GM21367 (cell line): ENCODE data around the gene ATP9B.
"Not testable (repeated sequence)": the region's sequence is repeated elsewhere in the genome, so short reads cannot be mapped to it uniquely, and the experiment has no call there.

Experiments used
- ATAC-seq: cut with Tn5 transposase; IDR thresholded peaks from one replicate; pipeline ENCODE4 v1.9.1; 2021; ENCODE audit not compliant: unreplicated experiment

ATP9B gene

DNA sequence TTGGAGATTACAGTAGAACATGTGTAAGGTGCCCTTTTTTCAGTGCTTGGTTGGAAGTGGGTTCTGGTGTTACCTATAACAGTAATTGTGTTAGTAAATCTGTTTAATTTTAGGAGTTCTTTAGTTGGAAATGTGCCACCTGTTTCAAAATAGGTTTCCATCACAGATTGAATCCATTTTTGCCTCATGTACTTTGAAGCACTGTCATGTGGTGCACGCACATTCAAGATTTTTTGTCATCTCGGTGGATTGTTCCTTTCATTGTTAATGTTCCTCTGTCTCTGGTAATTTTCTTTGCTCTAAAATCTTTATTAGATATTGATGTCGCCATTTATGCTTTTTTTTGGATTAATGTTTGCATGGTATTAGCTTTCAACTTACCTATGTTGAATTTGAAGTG lies 1.3 kb downstream of the ATP9B start:
- ATAC-seq: no peak

DNA sequence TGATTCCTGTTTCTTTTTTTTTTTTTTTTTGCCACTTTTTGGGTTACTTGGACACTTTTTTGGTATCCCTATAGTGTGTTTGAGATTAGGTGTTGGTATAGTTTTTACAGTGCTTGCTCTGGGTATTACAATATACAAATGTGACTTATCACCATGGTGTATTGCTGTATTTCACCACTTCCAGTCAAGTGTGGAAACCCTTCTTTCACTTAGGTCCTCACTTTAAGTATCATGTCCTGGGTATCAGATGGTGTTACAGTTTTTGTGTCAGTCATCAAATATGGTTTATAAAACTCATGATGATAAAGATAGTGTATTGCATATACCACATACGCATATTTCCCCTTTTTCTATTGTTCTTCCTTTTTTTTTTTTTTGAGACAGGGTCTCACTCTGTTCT lies 1.8 kb downstream of the ATP9B start:
- no peak for ATAC-seq

DNA sequence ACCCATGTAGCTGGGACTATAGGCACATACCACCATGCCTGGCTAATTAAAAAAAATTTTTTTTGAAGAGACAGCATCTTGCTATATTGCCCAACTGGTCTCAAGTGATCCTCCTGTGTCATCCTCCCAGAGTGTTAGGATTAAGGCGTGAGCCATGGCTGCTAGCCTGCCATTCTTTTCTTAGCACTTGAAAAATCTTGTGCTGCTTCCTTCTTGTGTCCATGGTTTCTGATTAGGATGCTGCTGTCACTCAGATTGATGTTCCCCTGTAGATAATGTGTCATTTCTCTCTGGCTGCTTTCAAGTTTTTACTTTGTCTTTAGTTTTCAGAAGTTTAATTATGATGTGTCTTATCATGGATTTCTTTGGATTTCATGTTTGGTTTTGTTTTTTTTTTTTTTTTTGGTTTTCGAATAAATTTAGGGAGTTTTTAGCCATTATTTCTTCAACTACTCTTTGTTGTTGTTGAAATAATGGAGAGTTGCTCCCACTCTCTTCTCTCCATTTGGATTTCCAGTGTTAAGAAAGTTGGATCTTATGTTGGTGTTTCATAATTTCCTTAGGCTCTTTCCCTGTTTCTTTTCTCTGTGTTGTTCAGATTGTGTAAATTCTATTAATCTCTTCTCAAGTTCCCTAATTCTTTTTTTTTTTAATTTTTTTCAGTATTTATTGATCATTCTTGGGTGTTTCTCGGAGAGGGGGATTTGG lies 2.5 kb downstream of the ATP9B start:
- ATAC-seq: no peak

DNA sequence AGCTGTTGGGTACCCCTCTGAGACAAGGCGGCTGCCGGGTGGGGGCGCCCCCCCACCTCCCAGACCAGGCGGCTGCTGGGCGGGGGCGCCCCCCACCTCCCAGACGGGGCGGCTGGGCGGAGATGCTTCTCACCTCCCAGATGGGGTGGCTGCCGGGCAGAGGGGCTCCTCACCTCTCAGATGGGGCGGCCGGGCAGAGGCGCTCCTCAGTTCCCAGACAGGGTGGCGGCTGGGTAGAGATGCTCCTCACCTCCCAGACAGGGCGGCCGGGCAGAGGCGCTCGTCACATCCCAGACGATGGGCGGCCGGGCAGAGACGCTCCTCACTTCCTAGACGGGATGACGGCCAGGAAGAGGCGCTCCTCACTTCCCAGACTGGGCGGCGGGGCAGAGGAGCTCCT lies 3.5 kb downstream of the ATP9B start:
- ATAC-seq: not testable (repeated sequence)

DNA sequence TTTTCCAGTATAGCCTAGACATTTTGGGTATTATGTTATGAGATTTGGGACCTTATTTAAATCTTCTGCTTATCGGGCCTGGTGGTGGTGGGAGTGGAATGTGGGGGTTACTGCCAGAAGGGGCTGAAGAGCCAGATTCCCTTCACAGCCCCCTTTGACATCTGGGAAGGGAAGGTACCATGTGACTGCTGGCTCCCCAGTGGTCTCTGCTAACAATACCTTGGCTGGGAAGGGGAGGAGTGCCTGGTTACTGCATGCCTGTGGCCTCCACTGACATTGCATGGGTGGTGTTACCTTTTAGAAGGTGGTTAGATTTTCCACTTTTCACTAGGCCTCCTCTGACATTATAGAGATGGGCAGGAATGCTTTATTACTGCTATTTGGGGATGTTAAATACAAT lies 8.0 kb downstream of the ATP9B start:
- ATAC-seq: no peak

DNA sequence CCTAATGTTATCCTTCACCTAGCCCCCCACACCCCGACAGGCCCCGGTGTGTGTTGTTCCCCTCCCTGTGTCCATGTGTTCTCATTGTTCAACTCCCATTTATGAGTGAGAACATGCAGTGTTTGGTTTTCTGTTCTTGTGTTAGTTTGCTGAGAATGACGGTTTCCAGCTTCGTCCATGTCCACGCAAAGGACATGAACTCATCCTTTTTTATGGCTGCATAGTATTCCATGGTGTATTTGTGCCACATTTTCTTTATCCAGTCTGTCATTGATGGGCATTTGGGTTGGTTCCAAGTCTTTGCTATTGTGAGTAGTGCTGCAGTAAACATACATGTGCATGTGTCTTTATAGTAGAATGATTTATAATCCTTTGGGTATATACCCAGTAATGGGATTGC lies 9.6 kb downstream of the ATP9B start:
- ATAC-seq: not testable (repeated sequence)

DNA sequence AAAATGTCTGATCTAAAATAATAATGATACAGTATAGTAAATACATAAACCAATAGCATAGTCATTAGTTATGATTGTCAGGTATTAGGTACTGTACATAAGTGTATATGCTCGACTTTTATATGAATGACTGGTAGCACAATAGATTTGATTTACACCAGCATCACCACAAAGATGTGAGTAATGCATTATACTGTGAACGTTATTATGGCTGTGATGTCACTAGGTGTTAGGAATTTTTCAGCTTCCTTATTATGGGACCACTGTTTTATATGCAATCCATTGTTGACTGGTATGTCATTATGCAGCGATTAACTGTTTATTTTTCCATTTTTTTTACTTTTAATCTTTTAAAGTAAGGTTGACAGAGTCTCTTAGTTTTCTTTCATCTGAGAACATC lies 23.7 kb downstream of the ATP9B start:
- ATAC-seq: no peak

DNA sequence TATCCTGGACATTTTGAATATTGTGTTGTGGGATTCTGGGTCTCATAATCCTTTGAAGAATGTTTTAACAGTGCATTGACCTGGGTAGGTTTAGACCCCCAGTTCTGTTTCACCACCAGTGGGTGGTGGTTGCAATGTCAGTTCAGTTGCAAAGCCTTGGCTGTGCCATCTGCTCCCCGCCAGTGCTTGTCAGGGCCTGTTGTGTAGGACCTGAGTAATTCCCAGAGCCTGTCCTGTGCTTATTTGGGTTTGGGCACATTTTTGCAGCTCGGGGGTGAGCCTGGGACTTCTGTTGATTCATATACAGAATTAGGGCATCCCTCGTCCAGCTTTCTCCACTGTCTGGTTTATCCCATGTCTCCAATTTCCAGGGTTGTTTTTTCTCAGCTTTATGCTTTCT lies 24.8 kb downstream of the ATP9B start:
- no peak for ATAC-seq

DNA sequence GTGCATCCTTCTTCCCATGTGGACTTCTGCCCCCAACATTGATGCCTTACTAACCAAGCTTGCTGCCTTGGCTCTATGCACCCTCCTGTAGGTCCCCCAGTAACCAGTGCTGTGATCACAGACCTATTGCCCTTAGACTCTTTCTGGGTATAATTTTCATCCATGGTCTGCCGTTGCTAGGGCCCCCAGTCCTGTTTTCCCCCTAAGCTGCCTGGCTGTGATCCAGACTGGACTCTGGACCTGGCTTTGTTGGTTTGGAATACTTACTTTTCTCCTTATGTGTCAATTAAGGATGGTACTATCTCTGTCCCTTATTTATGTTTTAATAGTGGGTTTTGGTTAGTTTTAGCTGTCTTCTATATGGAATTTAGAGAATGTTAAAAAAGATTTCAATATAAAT lies 26.0 kb downstream of the ATP9B start:
- no peak for ATAC-seq

DNA sequence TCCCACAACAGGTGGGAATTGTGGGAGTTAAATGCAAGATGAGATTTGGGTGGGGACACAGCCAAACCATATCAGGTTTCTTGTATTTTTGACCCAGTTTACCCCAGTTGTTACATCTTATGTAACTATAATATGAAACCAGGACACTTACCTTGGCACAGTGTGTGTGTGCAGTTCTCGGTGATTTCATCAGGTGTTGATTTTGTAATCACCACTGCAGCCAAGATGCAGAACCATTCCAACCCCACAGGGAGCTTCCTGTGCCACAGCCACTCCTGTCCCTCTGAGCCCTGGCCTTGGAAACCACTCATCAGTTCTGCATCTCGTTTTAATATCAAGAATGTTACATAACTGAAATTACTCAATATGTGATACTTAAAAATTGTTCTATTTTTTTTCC lies 31.8 kb downstream of the ATP9B start:
- ATAC-seq: no peak

DNA sequence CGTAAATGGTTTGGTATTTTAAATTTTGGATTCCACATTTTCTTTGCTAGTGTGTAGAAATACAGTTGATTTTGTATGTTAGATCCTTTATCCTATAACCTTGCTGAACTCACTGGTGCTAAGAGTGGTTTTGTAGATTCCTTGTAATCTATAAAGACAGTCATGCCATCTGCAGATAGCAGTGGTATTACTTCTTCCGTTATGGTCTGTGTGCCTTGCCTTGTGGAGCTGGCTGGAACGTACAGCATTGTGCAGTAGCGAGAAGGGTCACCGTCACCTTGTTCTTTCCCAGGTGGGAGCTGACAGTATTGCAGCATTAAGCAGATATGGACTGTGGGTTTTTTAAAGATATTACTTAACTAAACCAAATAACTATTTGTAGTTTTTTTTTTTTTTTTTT lies 33.7 kb downstream of the ATP9B start:
- no peak for ATAC-seq

DNA sequence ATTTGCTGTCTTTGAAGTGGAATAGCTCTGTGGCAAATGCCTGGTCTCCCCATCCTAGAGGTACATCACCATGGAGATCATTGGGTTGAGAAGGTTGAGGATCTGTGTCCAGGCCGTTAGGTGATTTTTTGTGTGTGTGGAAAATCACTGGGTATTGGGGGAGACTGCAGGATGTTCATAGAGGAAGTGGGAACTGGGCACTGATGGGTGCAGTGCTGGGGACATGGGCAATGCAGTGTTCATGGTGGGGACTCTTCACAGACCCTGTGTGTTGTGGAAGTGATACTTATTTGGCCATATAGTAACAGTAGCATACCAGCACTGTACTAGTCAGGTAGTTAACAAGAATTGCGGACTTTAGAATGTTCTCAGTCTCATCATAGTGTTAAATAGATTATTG lies 34.9 kb downstream of the ATP9B start:
- ATAC-seq: no peak

DNA sequence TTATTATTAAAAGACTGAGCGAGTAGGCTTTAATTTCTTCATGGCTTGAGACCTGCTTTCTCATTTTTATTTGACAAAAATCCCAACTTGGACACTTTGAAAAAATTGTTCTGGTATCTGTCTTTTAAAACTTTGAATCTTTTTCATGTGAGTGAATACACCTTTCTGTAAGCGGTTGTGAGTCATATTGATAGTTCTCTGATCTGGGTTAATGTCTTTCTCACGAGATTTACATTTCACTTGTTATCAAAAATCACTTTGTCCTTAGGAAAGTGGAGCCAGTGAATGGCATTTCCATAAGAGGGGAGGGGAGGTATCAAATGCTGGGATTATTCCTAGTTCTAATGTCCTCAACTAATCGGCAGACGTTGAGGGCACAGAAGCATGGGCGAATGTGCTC lies 36.3 kb downstream of the ATP9B start:
- ATAC-seq: no peak

DNA sequence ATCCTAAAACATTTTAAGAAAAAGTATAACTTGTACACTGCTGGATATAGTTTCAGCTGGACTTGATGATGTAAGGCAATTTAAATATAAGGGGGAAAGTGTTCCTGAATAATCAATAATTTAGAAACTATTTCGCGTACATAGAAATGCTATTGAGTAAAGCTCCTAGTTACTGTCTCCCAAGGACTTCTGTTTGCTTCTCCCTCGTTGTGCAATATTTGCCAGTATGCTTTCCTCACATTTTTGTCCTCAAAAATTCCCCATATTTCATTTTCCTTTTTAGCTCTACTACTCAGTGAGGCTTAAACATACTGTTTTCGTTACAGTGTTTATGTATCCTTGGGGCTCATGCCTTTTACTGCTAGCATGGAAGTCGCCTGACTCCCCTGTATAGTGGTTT lies 36.9 kb downstream of the ATP9B start:
- ATAC-seq: no peak

DNA sequence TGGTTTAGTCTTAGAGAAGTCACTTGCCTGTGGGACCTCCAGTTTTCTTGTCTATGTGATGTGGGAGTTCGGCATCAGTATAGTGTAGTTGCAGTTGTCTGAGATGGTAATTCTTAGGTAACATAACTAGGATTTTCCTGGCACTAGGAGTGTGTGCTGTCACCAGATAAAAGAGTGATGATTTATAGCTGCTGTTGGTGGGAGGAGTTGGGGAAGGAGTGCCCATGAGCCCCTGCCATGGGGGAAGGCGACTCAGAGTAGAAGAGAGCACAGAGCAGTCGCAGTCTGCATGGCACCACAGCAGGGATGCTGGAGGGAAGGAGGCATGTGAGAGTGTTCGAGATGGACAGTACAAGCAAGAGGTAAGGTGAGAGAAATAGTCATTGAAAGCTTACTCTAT lies 38.7 kb downstream of the ATP9B start:
- no peak for ATAC-seq

DNA sequence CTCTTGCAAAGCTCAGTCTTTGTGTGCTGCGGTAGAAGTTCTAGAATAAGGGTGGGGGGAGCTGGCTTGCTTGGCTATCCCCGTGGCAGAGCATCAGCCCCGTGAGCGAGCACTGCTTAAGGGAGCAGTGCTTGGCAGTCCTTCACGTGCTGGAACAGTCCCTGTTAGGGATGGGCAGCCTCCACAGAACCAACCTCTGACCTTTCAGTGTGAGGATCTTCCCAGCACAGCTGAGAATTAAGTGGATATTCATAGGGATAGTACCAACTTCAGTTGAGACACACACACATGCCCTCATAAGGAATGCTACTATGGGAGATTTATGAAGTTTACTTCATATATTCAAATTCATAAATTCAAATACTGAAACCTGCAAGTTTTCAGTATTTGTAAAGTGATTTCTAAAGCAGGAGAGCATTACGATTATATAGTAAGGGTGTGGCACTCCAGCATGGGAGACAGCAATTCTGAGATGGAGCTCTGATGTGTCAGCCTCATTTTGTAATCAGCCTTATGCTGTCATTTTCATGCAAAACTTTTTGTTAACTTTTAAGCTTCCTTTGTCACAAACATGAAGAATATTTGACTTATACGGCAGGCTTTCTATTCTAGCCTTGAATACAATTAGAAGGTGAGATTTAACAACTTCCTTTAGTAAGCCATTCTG lies 39.5 kb downstream of the ATP9B start:
- no peak for ATAC-seq

DNA sequence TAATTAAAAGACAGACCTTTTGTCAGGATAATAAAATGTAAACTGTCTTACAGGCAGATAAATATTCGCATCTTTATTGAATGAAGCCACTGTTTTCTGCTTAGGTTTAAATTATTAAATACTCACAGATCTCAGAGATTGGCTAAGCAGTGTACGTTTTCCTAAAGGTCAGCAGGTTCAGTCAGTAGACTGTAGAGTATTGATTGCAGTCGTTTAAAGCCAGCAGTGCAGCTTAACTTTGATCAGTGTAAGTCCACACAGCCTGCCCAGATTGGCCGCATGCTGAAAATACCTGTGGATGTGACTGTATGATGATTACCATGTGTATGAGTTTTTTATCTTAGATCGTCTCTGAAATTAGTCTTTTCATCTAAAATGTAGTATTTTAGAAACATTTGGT lies 42.3 kb downstream of the ATP9B start:
- ATAC-seq: no peak

DNA sequence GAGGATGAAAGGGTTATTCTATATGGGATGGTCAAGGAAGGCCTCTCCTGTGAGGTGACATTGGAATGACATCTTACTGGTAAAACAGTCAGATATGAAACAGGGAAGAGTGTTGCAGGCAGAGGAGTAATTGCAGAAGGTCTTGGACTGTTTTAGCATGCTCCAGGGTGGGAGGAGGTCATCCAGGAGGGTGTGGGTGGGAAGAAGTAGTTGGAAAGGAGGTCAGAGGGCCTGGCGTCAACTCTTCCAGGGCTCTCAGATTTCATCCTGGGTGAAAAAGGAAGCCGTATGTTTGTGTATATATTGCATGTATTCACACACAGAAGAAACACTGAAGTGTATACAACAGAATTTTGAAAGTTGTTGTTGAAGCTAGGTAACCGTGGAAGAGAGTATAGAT lies 48.2 kb downstream of the ATP9B start:
- ATAC-seq: no peak

DNA sequence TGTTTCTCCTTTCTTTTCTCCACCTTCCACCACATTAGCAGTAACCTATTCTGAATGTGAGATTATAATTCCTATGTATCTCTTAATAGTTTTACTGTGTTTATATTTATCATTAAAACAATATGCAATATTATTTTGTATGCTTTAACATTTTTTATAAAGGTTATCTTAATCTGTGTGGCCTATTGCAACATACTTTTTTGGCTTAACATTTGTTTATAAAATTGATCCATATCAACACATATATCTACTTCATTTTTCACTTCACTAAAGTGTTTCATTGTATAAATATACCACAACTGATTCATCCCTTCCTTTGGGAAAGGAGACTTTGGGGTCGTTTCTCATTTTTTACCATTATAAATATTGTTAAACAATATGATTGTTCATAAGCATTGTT lies 48.6 kb downstream of the ATP9B start:
- no peak for ATAC-seq

DNA sequence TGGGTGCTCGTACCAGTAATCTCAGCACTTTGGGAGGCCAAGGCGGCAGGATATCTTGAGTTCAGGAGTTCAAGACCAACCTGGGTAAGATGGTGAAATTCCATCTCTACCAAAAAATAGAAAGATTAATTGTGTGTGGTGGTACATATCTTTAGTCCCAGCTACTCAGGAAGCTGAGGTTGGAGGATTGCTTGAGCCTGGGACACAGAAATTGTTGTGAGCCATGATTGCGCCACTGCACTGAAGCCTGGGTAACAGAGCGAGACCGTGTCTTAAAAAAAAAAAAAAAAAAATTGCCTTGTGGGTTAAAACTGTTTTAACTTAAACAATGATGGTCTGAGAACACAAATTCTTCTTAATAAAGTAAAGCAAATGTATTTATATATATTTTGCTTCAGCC lies 49.6 kb downstream of the ATP9B start:
- ATAC-seq: no peak

DNA sequence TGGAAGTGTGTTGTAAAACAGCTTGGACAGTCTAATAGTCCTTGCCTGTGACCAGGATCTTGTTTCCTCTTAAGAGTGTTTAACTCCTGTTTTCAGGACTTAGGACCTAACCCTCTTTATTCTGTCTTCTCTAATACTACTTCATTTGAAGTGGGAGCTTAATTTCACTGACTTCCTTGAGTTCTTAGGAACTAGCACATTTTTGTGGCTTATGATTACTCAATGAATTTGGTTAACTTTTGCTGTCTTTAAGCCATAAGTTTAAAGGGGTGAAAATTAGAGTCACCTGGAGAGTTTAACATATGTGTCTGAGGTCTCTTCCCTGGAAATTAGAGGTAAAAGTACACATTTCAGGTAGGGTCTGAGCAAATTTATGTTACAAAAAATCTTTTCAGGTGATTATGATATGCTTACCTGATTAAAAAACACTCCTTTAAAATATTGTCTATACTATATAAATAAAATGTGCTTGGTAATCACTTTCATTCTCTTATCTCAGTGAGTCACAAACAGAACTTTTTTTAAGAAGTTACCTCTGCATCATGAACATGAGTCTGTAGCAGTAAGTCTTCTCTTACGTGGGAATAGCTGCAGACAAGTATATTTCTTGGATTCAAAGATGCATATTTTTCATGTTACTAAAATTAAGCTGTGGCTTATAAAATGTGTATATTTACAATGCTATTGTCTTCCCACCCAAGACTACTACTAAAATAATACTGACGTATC lies 52.7 kb downstream of the ATP9B start:
- ATAC-seq: no peak

DNA sequence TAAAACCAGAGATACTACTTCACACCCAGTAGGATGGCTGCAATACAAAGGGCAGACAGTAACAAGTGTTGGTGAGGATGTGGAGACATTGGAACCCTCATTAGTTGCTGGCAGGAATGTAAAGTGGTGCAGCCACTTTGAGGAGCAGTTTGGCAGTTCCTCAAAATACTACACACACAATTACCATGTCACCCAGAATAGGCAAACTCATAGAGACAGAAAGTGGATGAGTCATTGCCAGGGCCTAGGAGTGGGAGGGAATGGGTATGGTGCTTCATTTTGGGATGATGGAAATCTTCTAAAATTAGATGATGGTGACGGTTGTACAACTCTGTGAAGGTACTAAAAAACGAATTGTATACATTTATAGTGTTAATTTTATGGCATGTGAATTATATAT lies 54.8 kb downstream of the ATP9B start:
- no peak for ATAC-seq
